ENCODE results near the gene DNAJC8.

The DNAJC8 gene

GRCh38 chr1:28232558-28233263 lies at the start of gene DNAJC8:
TSS of gene DNAJC8 (minus strand) at chr1:28233029. CDS start at chr1:28232998, 31 bp downstream.
- DNase-seq, result peak; percentile 93

DNA sequence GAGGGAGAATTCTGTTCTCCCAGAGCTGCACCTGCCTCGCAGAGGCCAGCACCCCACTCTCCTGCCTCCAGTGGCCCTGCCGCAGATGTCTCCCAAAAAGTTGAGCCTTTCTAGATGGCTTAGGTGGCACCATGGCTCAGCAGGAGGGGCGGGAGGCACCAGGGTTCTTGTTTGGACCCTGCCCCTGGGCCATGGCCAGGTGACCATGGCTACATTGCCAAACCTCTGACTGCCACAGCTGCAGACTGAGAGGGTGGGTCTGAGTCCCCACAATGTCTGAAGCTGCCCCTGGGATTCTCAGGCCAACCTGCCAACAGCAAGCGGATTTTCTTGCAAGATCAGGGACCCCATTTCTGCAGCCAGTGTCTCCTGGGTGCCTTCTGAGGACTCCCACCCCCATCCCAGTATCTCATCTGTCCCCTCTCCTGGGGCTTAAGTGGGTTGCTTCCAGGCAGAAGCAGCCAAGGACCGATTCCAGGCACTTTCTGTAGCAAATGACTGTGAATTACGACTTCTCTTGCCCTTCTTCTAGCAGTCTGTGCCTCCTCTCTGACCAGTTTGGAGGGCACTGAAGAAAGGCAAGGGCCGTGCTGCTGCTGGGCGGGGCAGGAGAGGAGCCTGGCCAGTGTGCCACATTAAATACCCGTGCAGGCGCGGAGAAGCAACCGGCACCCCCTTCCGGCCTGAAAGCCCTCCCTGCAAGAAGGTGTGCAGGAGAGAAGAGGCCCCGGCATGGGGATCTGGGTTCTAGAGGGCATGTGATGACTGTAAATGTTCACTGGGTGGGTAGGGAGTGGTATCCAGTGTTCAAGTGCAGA lies 49.0 kb upstream of the DNAJC8 start:
- DNase-seq, result no peak

- peak; percentile 66 for DNase-seq
Measured at GRCh38 chr1:28280977-28281381, 48.1 kb upstream of the DNAJC8 start.

- DNase-seq, result peak; percentile 30
Measured at GRCh38 chr1:28280501-28280900, 47.7 kb upstream of the DNAJC8 start.

DNA sequence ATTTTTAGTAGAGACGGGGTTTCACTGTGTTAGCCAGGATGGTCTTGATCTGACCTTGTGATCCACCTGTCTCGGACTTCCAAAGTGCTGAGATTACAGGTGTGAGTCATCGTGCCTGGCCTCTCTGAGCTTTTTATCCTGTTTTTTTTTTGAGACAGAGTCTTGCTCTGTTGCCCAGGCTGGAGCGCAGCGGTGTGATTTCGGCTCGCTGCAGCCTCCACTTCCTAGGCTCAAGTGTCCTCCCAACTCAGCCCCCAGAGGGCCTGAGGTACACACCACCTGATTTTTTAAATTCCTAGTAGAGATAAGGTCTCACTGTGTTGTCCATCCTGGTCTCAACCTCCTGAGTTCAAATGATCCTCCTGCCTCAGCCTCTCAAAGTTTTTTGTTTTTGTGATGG lies 46.9 kb upstream of the DNAJC8 start:
- DNase-seq, result no peak

GRCh38 chr1:28278763-28279162 lies 45.9 kb upstream of the DNAJC8 start:
- no peak for DNase-seq

- no peak for DNase-seq
Measured at GRCh38 chr1:28273216-28273860, 40.5 kb upstream of the DNAJC8 start.

GRCh38 chr1:28272215-28272852 lies 39.5 kb upstream of the DNAJC8 start:
- DNase-seq, result no peak

- DNase-seq, result no peak
Measured at GRCh38 chr1:28269529-28269928, 36.7 kb upstream of the DNAJC8 start.

- DNase-seq, result no peak
Measured at GRCh38 chr1:28267633-28268032, 34.8 kb upstream of the DNAJC8 start.

DNA sequence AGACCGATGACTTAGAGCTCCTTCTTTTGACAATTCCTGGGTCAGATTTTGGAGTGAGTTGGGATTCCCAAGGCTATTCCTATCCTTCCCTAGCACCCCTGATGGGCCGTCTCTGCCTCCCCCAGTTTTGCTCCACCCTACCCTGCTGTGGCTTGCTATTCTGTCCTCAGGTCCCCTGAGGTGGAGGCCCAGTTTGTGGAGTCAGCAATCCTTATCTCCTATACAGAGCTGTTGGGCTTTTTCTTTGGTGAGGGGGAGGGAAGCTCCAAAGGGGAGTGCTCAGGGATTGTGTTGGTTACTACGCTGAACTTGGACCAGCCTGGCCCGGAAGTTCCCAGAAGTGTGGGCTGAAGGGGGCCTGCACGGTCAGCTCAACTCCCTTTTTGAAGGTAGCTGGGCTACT lies 34.1 kb upstream of the DNAJC8 start:
- DNase-seq, result no peak

DNA sequence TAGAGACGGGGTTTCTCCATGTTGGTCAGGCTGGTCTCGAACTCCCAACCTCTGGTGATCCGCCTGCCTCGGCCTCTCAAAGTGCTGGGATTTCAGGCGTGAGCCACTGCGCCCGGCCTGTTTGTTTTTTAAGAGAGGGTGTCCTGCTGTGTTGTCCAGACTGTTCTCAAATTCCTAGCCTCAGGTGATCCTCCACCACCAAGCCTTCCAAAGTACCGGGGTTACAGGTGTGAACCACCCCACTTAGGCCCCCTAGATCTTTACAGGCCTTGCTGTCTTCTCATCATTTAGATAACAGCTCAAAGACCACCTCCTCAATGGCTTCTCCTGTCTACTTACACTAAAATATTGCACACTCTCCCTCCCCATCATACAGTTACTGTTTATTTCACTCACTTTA lies 32.7 kb upstream of the DNAJC8 start:
- DNase-seq, result no peak

- DNase-seq, result no peak
Measured at GRCh38 chr1:28264897-28265296, 32.1 kb upstream of the DNAJC8 start.

DNA sequence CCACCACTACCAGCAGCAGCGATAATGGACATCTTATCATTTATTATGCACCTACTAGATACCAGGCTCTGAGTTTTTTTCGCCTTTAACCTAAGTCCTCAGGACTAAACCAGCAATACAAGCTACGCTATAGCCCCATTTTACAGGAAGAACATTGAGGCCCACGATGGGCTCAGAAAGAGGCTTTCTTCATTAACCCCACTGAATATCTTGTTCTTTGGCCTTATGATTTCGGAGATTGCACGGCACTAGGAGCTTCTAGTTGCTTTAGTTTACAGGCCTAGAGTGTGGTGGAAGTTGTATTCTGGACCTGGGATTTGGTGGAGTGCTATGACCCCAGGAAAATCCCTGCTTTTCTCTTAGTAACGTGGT lies 28.0 kb upstream of the DNAJC8 start:
- no peak for DNase-seq

DNA sequence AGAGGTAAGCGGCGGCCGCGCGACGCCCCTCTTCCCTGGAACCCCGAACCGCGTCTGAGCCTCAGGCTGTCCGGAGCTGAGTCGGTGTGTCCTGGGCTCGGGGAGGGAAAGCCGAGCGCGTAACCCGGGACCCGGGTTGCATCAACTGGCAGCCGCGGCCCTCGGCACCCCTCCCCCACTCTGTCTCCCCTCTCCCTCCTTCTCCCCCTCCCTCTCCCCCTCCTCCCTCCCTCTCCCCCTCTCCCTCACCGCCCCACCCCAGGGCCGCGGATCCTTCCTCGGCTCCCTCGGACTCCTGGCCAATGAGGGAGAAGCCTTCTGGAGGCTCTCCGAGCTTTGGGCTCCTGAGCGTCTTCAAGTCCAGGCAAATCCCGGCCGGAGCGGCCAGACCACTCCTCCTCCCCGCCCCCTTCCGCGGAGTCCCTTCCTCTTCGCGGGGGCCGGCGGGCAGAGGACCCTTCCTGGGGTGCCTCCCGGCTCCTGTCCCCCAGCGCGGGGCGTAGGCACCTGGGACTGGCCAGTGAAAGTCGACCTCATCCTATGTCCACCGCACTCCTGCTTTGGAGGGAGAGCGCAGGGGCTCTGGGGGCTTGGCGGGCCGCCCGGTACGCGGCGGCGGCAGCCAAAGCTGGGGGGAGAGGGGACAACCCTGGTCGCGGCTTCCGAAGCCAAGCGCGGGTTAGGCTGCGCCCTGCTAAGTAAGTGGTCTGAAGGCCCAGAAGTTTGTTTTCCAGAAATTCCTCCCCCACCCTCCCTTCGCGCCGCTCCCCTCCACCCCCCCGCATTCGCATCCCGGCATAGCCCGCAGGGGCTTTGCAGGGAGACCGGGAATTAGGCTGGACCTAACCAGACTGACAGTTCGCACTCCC lies 27.3 kb upstream of the DNAJC8 start:
- DNase-seq, result peak; percentile 46

DNA sequence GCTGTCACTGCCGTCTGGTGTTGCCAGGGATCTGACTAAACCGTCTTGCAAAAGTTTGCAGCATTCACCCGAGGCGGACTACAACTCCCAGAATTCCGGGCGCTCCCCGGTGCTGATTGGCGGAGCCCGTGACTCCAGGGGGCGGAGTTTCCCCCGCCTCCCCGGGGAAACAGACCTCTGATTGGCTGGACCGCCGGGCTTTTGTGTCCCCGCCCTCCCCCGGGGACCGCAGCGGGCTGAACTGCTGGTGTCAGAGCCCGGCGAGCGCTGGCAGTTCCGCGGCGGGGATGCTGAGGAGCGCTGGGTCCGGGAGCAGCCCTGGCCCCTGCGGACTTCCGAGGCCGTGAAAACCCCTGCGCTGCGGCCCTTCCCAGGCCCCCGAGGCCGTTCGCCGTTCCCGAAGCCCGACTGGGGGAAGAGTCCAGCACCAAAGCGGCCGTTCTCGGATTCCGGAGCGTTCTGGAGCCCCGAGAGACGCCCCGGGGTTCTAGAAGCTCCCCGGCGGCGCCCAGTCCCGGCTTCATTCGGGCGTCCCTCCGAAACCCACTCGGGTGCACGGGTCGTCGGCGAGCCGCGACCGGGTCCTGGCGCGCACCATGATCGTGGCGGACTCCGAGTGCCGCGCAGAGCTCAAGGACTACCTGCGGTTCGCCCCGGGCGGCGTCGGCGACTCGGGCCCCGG lies 26.6 kb upstream of the DNAJC8 start, which contains the start of gene SESN2:
Gene SESN2, plus strand, starts transcription at position 267 of the 682 bp plus-strand sequence. Its CDS starts 330 bp downstream, at position 597.
- DNase-seq, result peak; percentile 100

DNA sequence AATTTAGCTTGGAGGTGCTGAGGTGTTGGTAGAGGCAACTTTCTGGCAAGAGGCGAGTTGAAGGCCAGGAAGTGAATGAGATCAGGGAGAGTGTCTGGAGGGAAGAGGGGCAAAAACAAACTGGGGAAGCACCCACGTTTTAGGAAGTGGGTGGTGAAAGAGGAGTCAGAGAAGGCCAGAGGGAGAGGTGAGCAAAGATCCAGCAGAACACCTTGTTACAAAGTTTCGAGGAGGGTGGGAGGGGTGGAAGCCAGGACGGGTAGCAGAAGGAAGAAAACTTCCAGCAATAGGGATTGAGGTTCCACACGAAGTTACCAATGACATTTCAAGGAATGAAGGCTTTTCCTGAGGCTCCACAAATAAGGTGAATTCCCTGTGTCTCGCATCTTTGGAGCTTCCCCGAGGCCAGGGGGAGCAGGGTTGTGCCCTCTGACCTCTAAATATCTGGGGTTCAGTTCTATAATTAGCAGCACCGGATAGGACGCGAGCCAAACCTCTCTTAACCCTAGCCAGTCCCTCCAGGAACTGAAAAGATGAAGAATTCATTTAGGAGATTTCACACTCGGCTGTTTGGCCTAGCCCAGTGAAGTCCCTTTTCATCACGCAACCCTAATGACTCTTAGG lies 25.9 kb upstream of the DNAJC8 start:
- peak; percentile 75 for DNase-seq

DNA sequence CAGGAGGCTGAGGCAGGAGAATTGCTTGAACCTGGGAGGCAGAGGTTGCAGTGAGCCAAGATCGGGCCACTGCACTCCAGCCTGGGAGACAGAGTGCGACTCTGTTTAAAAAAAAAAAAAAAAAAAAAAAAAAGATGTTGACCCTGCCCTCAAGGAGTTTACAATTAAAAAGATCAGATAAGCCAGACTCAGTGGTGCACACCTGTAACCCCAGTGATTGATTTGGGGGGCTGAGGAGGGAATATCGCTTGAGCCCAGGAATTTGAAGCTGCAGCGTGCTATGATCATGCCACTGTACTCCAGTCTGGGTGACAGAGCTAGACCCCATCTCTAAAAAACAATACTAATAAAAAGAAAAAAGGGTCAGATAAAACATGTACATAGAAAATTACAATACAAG lies 24.9 kb upstream of the DNAJC8 start:
- no peak for DNase-seq

DNA sequence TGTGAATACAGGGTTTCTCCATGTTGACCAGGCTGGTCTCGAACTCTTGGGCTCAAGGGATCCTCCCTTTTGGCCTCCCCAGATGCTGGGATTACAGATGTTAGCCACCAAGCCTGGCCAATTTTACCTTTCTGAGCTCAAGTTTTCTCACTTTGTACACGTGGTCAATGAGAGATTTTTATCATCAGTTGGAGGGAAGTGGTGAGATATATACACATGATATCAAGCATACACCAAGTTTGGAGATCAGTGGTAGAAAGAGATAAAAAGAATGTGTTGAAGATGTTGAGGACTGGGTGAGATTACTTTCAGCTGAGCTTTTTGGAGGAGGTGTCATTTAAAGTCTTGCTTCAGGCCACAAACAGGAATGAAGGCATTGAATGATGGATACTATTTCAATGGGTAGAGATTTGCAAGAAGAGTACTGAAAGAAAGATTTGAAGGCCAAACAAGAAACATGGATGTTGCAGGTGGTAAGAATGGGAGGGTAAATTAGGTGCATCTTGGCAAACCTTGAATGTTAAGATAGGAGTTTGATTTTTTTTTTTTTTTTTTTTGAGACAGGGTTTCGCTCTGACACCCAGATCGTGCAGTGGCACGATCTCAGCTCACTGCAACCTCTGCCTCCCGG lies 23.5 kb upstream of the DNAJC8 start:
- no peak for DNase-seq

DNA sequence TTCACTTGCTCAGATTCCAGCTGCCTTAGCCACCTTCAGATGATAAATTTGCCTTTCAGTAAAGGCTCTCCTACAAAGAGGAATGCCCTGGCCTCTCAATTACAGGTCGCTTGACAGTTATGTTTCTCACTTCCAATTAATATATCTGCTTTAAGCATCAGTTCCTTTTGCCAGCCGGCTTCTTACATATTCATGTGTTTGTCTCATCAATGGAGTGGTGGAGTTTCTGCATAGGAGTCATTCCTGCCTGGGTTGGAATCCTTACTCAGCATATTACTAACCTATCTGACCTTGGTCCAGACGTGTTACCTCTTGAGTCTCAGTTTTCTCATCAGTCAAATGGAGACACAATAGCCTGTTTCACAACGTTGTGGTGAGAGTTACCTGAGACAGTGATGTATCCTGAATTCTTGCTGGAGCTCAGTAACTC lies 17.1 kb upstream of the DNAJC8 start:
- no peak for DNase-seq

All from inflammatory macrophage treated with lipopolysaccharide for 4 hours (primary cell).